Keratinocyte (primary cell): ENCODE measurements around the gene COQ7. TPM values are rescaled to one million over a fixed set of nuclear protein-coding genes. Genes with fewer than 3 reads are reported as not detected.

Experiments
- DNase-seq: peaks from one replicate; pipeline ENCODE4 v3.0.0-alpha.2; 2011; ENCODE audit warnings: low read depth, missing footprints, low spot score
- FAIRE-seq: peaks from 2 replicates; lab custom pipeline; 2011; peaks lifted over from hg19 to GRCh38; lab: Jason Lieb, UNC
- H2AFZ ChIP-seq: 2 replicates; pipeline ENCODE4 v1.6.0; 2012; ENCODE audit warnings: low read length, control low read depth, inconsistent platforms; ENCODE audit not compliant: control insufficient read depth
- H3K27ac ChIP-seq: 2 replicates; pipeline ENCODE4 v1.5.1; 2011; ENCODE audit warnings: low read length; ENCODE audit not compliant: control insufficient read depth, insufficient read depth
- H3K27me3 ChIP-seq: 3 replicates; pipeline ENCODE4 v1.6.0; 2011; ENCODE audit warnings: low read length; ENCODE audit not compliant: control insufficient read depth, insufficient read depth; ENCODE audit errors: extremely low read depth
- H3K36me3 ChIP-seq, 2 experiments: 2 replicates in 1 of 2; 3 replicates in 1 of 2; pipeline ENCODE4 v1.5.1; 2011; ENCODE audit warnings: low read length in 2 of 2, mild to moderate bottlenecking in 1 of 2; ENCODE audit not compliant: control insufficient read depth in 2 of 2, insufficient read depth in 2 of 2; ENCODE audit errors: extremely low read depth in 1 of 2
- H3K4me1 ChIP-seq: 3 replicates; pipeline ENCODE4 v1.5.1; 2011; ENCODE audit warnings: low read length; ENCODE audit not compliant: control insufficient read depth, insufficient read depth; ENCODE audit errors: extremely low read depth
- H3K4me2 ChIP-seq: 3 replicates; pipeline ENCODE4 v1.6.0; 2011; ENCODE audit warnings: low read depth, low read length; ENCODE audit not compliant: control insufficient read depth, insufficient read depth; ENCODE audit errors: extremely low read depth
- H3K4me3 ChIP-seq, 3 experiments: fragments of 200-600 bp in 1 of 3; sonication (generic) in 1 of 3; 2 replicates in 2 of 3; 3 replicates in 1 of 3; pipeline ENCODE4 v1.5.1; 2011 to 2016; ENCODE audit warnings: low read length in 3 of 3, mild to moderate bottlenecking in 3 of 3, control low read depth in 2 of 3, inconsistent platforms in 1 of 3, low read depth in 1 of 3, mixed read lengths in 1 of 3, mixed run types in 1 of 3, moderate library complexity in 1 of 3; ENCODE audit not compliant: control insufficient read depth in 2 of 3, insufficient read depth in 2 of 3; ENCODE audit errors: extremely low read depth in 1 of 3
- H3K79me2 ChIP-seq: 2 replicates; pipeline ENCODE4 v1.6.0; 2012; ENCODE audit warnings: low read length; ENCODE audit not compliant: control insufficient read depth, insufficient read depth
- H3K9ac ChIP-seq: 3 replicates; pipeline ENCODE4 v1.6.0; 2011; ENCODE audit warnings: low read length; ENCODE audit not compliant: control insufficient read depth, insufficient read depth; ENCODE audit errors: extremely low read depth
- H3K9me1 ChIP-seq: 3 replicates; pipeline ENCODE4 v1.6.0; 2011; ENCODE audit warnings: low read length; ENCODE audit not compliant: control insufficient read depth, insufficient read depth; ENCODE audit errors: extremely low read depth
- H3K9me3 ChIP-seq: 2 replicates; pipeline ENCODE4 v1.5.1; 2012; ENCODE audit warnings: low read depth, low read length; ENCODE audit not compliant: control insufficient read depth
- H4K20me1 ChIP-seq: 3 replicates; pipeline ENCODE4 v1.6.0; 2011; ENCODE audit warnings: low read length; ENCODE audit not compliant: control insufficient read depth, insufficient read depth; ENCODE audit errors: extremely low read depth
- EZH2 ChIP-seq: IDR thresholded peaks from one replicate; pipeline ENCODE4 v1.6.1; 2012; ENCODE audit warnings: inconsistent platforms, mild to moderate bottlenecking, low read length, moderate library complexity
- dilution Hi-C: fragments of 300-500 bp; cut with MboI; formaldehyde crosslinking; loops from one replicate; pipeline ENCODE4 v1.7.0; 2020; ENCODE audit warnings: low sequenced_read_pairs; ENCODE audit not compliant: extremely low pct_ligation_motif_present
- polyA plus RNA-seq, 5 experiments: library from polyadenylated mRNA; depleted of rRNA in 3 of 5; stranded (reverse) in 3 of 5; stranded (forward) in 1 of 5; unstranded in 1 of 5; fragments of >200 nt; gene quantifications; 1 replicate in 1 of 5; 2 replicates in 3 of 5; 3 replicates in 1 of 5; pipeline versions ENCODE4 v1.2.1 to v1.2.3, GENCODE V29; 2011 to 2012; ENCODE audit warnings: missing spikeins in 2 of 5, low read depth in 1 of 5, low replicate concordance in 1 of 5
- TF ChIP-seq, protein P1 (sequence below), 3 experiments: IDR thresholded peaks in 1 of 3; conservative IDR thresholded peaks in 1 of 3; optimal IDR thresholded peaks in 1 of 3; 2 replicates in 2 of 3; 3 replicates in 1 of 3; pipeline versions ENCODE3 to v1.5.1; 2011; ENCODE audit warnings: low read length in 3 of 3, mild to moderate bottlenecking in 3 of 3, moderate library complexity in 2 of 3, control low read depth in 1 of 3, inconsistent platforms in 1 of 3; ENCODE audit not compliant: insufficient read depth in 2 of 3; ENCODE audit errors: extremely low read depth in 1 of 3

Gene COQ7
- polyA plus RNA-seq, 1 donor (not counting 4 experiments of a cell fraction or from before 2014, with no cell fraction given) = 11.0 TPM

DNA sequence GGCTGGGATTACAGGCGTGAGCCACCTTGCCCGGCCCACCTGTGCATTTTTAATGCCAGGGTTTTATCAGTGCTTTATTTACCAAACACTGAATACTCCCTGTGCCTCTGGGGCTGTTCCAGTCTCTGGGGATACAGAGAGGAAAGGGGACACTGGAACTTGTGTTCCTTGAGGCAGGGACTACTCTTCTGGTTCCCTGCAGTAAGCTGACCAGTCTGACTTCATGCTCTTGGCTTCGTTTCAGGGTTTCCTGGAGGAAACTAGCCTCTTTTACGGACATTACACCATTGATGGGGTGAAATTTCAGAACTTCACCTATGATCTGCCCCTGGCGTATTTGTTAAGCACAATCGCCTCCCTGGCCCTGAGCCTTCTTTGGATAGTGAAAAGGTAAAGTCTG, 37.4 kb upstream of the COQ7 start:
- dilution Hi-C loops = no loop called here
- no peaks in the 10 kb centered on the region for H3K9me1 ChIP-seq
- no peaks in the 10 kb centered on the region for H4K20me1 ChIP-seq
- H3K4me2 ChIP-seq = no peak overlapping the region
- no peaks in the 10 kb centered on the region for H3K4me1 ChIP-seq
- no peak for TF ChIP-seq EZH2
- TF ChIP-seq, protein P1, sequence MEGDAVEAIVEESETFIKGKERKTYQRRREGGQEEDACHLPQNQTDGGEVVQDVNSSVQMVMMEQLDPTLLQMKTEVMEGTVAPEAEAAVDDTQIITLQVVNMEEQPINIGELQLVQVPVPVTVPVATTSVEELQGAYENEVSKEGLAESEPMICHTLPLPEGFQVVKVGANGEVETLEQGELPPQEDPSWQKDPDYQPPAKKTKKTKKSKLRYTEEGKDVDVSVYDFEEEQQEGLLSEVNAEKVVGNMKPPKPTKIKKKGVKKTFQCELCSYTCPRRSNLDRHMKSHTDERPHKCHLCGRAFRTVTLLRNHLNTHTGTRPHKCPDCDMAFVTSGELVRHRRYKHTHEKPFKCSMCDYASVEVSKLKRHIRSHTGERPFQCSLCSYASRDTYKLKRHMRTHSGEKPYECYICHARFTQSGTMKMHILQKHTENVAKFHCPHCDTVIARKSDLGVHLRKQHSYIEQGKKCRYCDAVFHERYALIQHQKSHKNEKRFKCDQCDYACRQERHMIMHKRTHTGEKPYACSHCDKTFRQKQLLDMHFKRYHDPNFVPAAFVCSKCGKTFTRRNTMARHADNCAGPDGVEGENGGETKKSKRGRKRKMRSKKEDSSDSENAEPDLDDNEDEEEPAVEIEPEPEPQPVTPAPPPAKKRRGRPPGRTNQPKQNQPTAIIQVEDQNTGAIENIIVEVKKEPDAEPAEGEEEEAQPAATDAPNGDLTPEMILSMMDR (optimal IDR thresholded peaks at IDR 0.05 in 1 of 3, IDR thresholded peaks at IDR 0.05 in 1 of 3, conservative IDR thresholded peaks at IDR 0.05 in 1 of 3; ENCODE audit: extremely low read depth in 1 of 3, insufficient read depth in 2 of 3, low read length in 3 of 3) = no peak
- no peak overlapping the region for H2AFZ ChIP-seq
- no peaks in the 10 kb centered on the region for H3K9me3 ChIP-seq
- H3K79me2 ChIP-seq = no peaks in the 10 kb centered on the region
- H3K4me3 ChIP-seq = no peak overlapping the region
- DNase-seq (no peak), FAIRE-seq (no peak)
- H3K27me3 ChIP-seq = no peaks in the 10 kb centered on the region
- no peak overlapping the region for H3K9ac ChIP-seq
- H3K36me3 ChIP-seq = peaks cover 0 to 7% of the 10 kb centered on the region in 2 experiments
- no peak overlapping the region for H3K27ac ChIP-seq

- H4K20me1 ChIP-seq = no peaks in the 10 kb centered on the region
- TF ChIP-seq, protein P1 (optimal IDR thresholded peaks at IDR 0.05 in 1 of 3, IDR thresholded peaks at IDR 0.05 in 1 of 3, conservative IDR thresholded peaks at IDR 0.05 in 1 of 3; ENCODE audit: extremely low read depth in 1 of 3, insufficient read depth in 2 of 3, low read length in 3 of 3) = no peak
- TF ChIP-seq EZH2 = no peak
- peaks cover 2% of the 10 kb centered on the region for H3K9me1 ChIP-seq
- H3K4me2 ChIP-seq = no peak overlapping the region
- H3K36me3 ChIP-seq = peaks cover 0 to 7% of the 10 kb centered on the region in 2 experiments
- dilution Hi-C loops = no loop called here
- no peaks in the 10 kb centered on the region for H3K4me1 ChIP-seq
- no peak overlapping the region for H3K4me3 ChIP-seq
- no peaks in the 10 kb centered on the region for H3K9me3 ChIP-seq
- no peak overlapping the region for H3K27ac ChIP-seq
- no peak for FAIRE-seq
- no peak for DNase-seq
- H3K27me3 ChIP-seq = no peaks in the 10 kb centered on the region
- H3K9ac ChIP-seq = no peak overlapping the region
- no peaks in the 10 kb centered on the region for H3K79me2 ChIP-seq
- no peak overlapping the region for H2AFZ ChIP-seq
Observed at GRCh38 chr16:19031738-19032137, 35.7 kb upstream of the COQ7 start.
